Measurements from ENCODE around the gene TMED6. TPM values are rescaled to one million over a fixed set of nuclear protein-coding genes. Genes with fewer than 3 reads are reported as not detected.

Gene TMED6
- total RNA-seq, 2 donors from 2014 or later = 1.5 TPM; not detected in 1

DNA sequence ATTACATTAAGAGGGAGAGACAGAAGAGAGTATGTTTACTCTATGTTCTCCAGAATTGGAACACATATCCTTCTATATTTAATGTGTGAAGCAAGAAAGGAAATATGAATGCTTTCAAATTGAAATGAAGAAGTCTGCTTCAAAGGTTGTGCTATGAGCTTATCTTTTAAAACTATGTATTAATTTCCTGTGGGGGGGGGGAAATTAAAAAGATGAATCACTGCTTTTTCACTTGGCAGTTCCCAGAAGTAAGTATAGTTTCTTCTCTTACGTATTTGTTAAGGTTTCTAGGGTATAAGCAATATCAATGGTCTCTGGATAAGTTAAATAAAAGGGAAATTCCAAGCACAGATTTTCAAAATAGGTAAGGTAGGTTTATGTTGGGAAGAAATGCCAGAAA lies 27.2 kb upstream of the TMED6 start:
- Histone ChIP-seq H3K4me3 (no peak overlapping the region), H3K27me3 (replicated peaks; ENCODE audit: insufficient read depth) (no peaks in the 10 kb centered on the region), H3K27ac (no peak overlapping the region), H3K4me1 (ENCODE audit: control insufficient read depth in 1 of 2, low read depth in 2 of 2) (peaks cover 6% of the 10 kb centered on the region in 2 donors), H3K36me3 (peaks cover 29% of the 10 kb centered on the region), H3K9me3 (no peaks in the 10 kb centered on the region)
- TF ChIP-seq, protein P1, sequence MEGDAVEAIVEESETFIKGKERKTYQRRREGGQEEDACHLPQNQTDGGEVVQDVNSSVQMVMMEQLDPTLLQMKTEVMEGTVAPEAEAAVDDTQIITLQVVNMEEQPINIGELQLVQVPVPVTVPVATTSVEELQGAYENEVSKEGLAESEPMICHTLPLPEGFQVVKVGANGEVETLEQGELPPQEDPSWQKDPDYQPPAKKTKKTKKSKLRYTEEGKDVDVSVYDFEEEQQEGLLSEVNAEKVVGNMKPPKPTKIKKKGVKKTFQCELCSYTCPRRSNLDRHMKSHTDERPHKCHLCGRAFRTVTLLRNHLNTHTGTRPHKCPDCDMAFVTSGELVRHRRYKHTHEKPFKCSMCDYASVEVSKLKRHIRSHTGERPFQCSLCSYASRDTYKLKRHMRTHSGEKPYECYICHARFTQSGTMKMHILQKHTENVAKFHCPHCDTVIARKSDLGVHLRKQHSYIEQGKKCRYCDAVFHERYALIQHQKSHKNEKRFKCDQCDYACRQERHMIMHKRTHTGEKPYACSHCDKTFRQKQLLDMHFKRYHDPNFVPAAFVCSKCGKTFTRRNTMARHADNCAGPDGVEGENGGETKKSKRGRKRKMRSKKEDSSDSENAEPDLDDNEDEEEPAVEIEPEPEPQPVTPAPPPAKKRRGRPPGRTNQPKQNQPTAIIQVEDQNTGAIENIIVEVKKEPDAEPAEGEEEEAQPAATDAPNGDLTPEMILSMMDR (IDR thresholded peaks at IDR 0.05) = no peak
- no peak for ATAC-seq (ENCODE audit: insufficient number of reproducible peaks, low FRiP score, low read depth)
- no peak for DNase-seq (ENCODE audit: low spot score)

DNA sequence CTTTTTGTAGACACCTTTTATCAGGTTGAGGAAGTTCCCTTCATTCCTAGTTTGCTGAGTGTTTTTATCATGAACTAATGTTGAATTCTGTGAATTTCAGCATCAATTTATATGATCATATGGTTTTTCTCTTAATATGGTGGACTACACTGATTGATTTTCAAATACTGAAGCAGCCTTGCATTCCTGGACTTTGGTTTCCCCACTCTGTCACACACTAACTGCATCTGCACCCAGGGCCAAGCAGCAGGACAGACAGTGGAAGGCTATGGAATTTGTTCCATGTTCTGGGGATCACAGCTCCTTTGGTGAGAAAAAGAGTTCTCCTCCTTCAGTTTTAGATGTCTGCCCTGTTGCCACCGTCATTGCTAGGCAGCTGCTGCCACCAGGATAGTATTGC lies 26.4 kb upstream of the TMED6 start:
- H3K4me1 ChIP-seq (ENCODE audit: control insufficient read depth in 1 of 2, low read depth in 2 of 2) = peaks cover 5 to 6% of the 10 kb centered on the region in 2 donors

DNA sequence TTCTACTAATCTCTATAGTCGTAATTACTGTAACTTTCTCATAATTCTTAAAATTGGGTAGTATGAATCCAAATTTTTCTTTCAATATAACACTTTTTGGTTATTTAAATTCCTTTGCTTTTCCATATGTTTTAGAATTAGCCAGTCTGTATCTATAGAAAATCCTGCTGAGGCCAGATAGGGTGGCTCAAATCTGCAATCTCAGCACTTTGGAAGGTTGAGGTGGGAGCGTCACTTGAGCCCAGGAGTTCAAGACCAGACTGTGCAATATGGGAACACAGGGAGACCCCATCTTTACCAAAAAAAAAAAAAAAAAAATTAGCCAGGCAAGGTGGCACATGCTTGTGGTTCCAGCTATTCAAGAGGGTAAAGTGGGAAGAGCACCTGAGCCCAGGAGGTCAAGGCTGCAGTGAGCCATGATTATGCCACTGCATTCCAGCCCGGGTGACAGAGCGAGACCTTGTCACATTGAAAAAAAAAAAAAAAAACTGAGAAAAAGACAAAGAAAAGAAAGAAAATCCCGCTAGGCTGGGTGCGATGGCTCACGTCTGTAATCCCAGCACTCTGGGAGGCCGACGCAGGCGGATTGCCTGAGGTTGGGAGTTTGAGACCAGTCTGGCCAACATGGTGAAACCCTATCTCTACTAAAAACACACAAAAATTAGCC lies 24.9 kb upstream of the TMED6 start:
- H3K4me1 ChIP-seq (ENCODE audit: control insufficient read depth in 1 of 2, low read depth in 2 of 2) = peaks cover 4 to 5% of the 10 kb centered on the region in 2 donors
- H3K27me3 ChIP-seq (replicated peaks; ENCODE audit: insufficient read depth) = no peaks in the 10 kb centered on the region
- TF ChIP-seq, protein P1 (IDR thresholded peaks at IDR 0.05) = no peak
- no peak overlapping the region for H3K4me3 ChIP-seq
- ATAC-seq (ENCODE audit: insufficient number of reproducible peaks, low FRiP score, low read depth) (no peak), DNase-seq (ENCODE audit: low spot score) (no peak)
- H3K9me3 ChIP-seq = no peaks in the 10 kb centered on the region
- H3K36me3 ChIP-seq = peaks cover 34% of the 10 kb centered on the region
- H3K27ac ChIP-seq = no peak overlapping the region

More for the DNA sequence above, 26.4 kb upstream of the TMED6 start:
- Histone ChIP-seq H3K36me3 (peaks cover 34% of the 10 kb centered on the region), H3K27ac (no peak overlapping the region), H3K4me3 (no peak overlapping the region), H3K27me3 (replicated peaks; ENCODE audit: insufficient read depth) (no peaks in the 10 kb centered on the region), H3K9me3 (no peaks in the 10 kb centered on the region)
- ATAC-seq (ENCODE audit: insufficient number of reproducible peaks, low FRiP score, low read depth) (no peak), DNase-seq (ENCODE audit: low spot score) (no peak)
- TF ChIP-seq, protein P1 (IDR thresholded peaks at IDR 0.05) = no peak

DNA sequence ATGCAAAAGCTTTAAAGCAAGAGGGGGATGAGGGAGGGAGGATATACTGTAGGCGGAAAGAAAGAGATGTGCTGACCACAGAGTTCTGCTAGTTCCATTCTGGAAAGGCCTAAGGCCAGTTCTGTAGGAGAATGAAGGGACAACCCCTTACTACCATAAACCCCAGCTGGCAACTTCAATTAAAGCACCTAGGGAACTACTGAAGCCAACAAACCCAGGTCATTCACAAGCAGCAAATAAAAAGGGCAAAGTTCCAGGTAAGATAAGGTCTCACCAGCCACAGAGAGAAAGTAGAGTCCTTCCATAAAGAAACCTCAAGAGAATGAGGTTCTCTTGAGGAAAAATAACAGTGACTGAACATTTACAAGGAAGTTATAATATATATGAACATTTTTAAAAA lies 21.4 kb upstream of the TMED6 start:
- H3K27me3 ChIP-seq (replicated peaks; ENCODE audit: insufficient read depth) = no peaks in the 10 kb centered on the region
- no peaks in the 10 kb centered on the region for H3K4me1 ChIP-seq (ENCODE audit: control insufficient read depth in 1 of 2, low read depth in 2 of 2)
- H3K4me3 ChIP-seq = no peak overlapping the region
- peaks cover 38% of the 10 kb centered on the region for H3K36me3 ChIP-seq
- ATAC-seq (ENCODE audit: insufficient number of reproducible peaks, low FRiP score, low read depth) = no peak
- no peak overlapping the region for H3K27ac ChIP-seq
- DNase-seq (ENCODE audit: low spot score) = no peak
- TF ChIP-seq, protein P1 (IDR thresholded peaks at IDR 0.05) = no peak
- H3K9me3 ChIP-seq = no peaks in the 10 kb centered on the region

DNA sequence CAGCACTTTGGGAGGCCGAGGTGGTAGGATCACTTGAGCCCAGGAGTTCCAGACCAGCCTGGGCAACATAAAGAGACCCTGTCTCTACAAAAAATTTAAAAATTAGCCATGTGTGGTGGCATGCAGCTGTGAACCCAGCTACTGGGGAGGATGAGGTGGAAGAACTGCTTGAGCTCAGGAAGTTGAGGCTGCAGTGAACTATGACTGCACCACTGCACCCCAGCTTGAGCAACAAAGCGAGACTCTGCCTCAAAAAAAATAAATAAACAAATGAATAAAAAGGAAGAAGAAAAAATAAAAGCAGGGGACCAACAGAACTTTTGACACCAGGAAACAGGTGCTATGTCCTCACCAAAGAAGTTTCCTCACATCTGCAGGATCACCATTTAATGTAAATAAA lies 20.0 kb upstream of the TMED6 start:
- H3K36me3 ChIP-seq = peaks cover 50% of the 10 kb centered on the region
- H3K9me3 ChIP-seq = no peaks in the 10 kb centered on the region
- no peak overlapping the region for H3K27ac ChIP-seq
- no peaks in the 10 kb centered on the region for H3K27me3 ChIP-seq (replicated peaks; ENCODE audit: insufficient read depth)
- H3K4me3 ChIP-seq = no peak overlapping the region
- no peaks in the 10 kb centered on the region for H3K4me1 ChIP-seq (ENCODE audit: control insufficient read depth in 1 of 2, low read depth in 2 of 2)
- ATAC-seq (ENCODE audit: insufficient number of reproducible peaks, low FRiP score, low read depth) (no peak), DNase-seq (ENCODE audit: low spot score) (no peak)
- TF ChIP-seq, protein P1 (IDR thresholded peaks at IDR 0.05) = no peak
